Neural progenitor cell (in vitro differentiated cells): Measurements from ENCODE around the gene AREL1. TPM values are rescaled to one million over a fixed set of nuclear protein-coding genes. Genes with fewer than 3 reads are reported as not detected.
A peak's percentile ranks its signal among the peaks of the same experiment; 100 is the strongest.

Source experiments
- DNase-seq: peaks from one replicate; pipeline ENCODE4 v3.0.0-alpha.2; 2016; ENCODE audit warnings: low spot score
- H2AFZ ChIP-seq: fragments of 200-600 bp; sonication (generic); replicated peaks from 2 replicates; pipeline ENCODE4 v1.6.1; 2016; ENCODE audit warnings: antibody characterized with exemption
- H3F3A ChIP-seq: fragments of 200-600 bp; sonication (generic); 2 replicates; pipeline ENCODE4 v1.6.1; 2016; ENCODE audit warnings: antibody characterized with exemption, low read depth
- H3K27ac ChIP-seq: fragments of 200-600 bp; sonication (generic); 2 replicates; pipeline ENCODE4 v1.5.1; 2016; ENCODE audit warnings: mild to moderate bottlenecking
- H3K27me3 ChIP-seq: fragments of 200-600 bp; sonication (generic); 2 replicates; pipeline ENCODE4 v1.6.1; 2016; ENCODE audit warnings: mild to moderate bottlenecking, moderate library complexity
- H3K36me3 ChIP-seq: fragments of 200-600 bp; sonication (generic); 2 replicates; pipeline ENCODE4 v1.5.1; 2016
- H3K4me1 ChIP-seq: fragments of 200-600 bp; sonication (generic); 2 replicates; pipeline ENCODE4 v1.6.1; 2016; ENCODE audit warnings: mixed run types
- H3K4me2 ChIP-seq: fragments of 200-600 bp; sonication (generic); 2 replicates; pipeline ENCODE4 v1.6.1; 2016
- H3K4me3 ChIP-seq: fragments of 200-600 bp; sonication (generic); 2 replicates; pipeline ENCODE4 v1.5.1; 2016
- H3K79me2 ChIP-seq: fragments of 200-600 bp; sonication (generic); 2 replicates; pipeline ENCODE4 v1.6.1; 2016; ENCODE audit warnings: low read depth
- H3K9ac ChIP-seq: fragments of 200-600 bp; sonication (generic); 2 replicates; pipeline ENCODE4 v1.6.1; 2016
- H3K9me3 ChIP-seq: fragments of 200-600 bp; sonication (generic); 2 replicates; pipeline ENCODE4 v1.5.1; 2016; ENCODE audit warnings: low read depth
- H4K20me1 ChIP-seq: fragments of 200-600 bp; sonication (generic); 2 replicates; pipeline ENCODE4 v1.6.1; 2016; ENCODE audit warnings: low read depth
- H3K27ac Mint-ChIP-seq: 3 replicates; pipeline ENCODE4 v1.8.0; 2021; ENCODE audit warnings: mixed read lengths
- H3K27me3 Mint-ChIP-seq: 2 replicates; pipeline ENCODE4 v1.8.0; 2022; ENCODE audit warnings: low read depth, mild to moderate bottlenecking, inconsistent platforms, moderate library complexity, mixed read lengths; ENCODE audit not compliant: insufficient read depth
- H3K36me3 Mint-ChIP-seq: 3 replicates; pipeline ENCODE4 v1.8.0; 2021; ENCODE audit warnings: mixed read lengths
- H3K4me1 Mint-ChIP-seq: 3 replicates; pipeline ENCODE4 v1.8.0; 2021; ENCODE audit warnings: mixed read lengths
- H3K4me3 Mint-ChIP-seq: 3 replicates; pipeline ENCODE4 v1.8.0; 2021; ENCODE audit warnings: mild to moderate bottlenecking, moderate library complexity, mixed read lengths
- H3K9me3 Mint-ChIP-seq: 3 replicates; pipeline ENCODE4 v1.8.0; 2020; ENCODE audit warnings: mixed read lengths
- CTCF ChIP-seq: fragments of 200-600 bp; sonication (generic); IDR thresholded peaks from 2 replicates; pipeline ENCODE4 v1.5.1; 2017; ENCODE audit warnings: antibody characterized with exemption, mild to moderate bottlenecking
- EZH2 ChIP-seq: fragments of 200-600 bp; sonication (generic); IDR thresholded peaks from 2 replicates; pipeline ENCODE4 v1.6.1; 2017; ENCODE audit warnings: antibody characterized with exemption, mild to moderate bottlenecking, moderate library complexity
- EZH2phosphoT487 ChIP-seq: fragments of 200-600 bp; sonication (generic); IDR thresholded peaks from 2 replicates; pipeline ENCODE4 v1.6.1; 2017; ENCODE audit warnings: antibody characterized with exemption
- total RNA-seq: library from RNA; depleted of rRNA; stranded (reverse); fragments of >200 nt; gene quantifications from 2 replicates; pipeline ENCODE4 v1.2.3, GENCODE V29; 2015; ENCODE audit warnings: low replicate concordance

The AREL1 gene
- total RNA-seq, 1 donor from 2014 or later: 25.2 TPM

GRCh38 chr14:74647678-74648461 is 65.0 kb downstream of the AREL1 start:
- peak overlapping the region; percentile 83 for H3K27ac Mint-ChIP-seq
- Histone ChIP-seq H4K20me1 (no peaks in the 10 kb centered on the region), H3K27me3 (no peaks in the 10 kb centered on the region), H2AFZ (no peak overlapping the region), H3K4me3 (no peak overlapping the region), H3K36me3 (no peaks in the 10 kb centered on the region), H3K4me1 (no peaks in the 10 kb centered on the region), H3K4me2 (no peak overlapping the region), H3K27ac (no peak overlapping the region), H3K79me2 (no peaks in the 10 kb centered on the region), H3K9ac (no peak overlapping the region), H3F3A (no peaks in the 10 kb centered on the region), H3K9me3 (no peaks in the 10 kb centered on the region)
- no peak for TF ChIP-seq EZH2
- TF ChIP-seq EZH2phosphoT487: no peak
- no peak for TF ChIP-seq CTCF
- peaks cover 2% of the 10 kb centered on the region for H3K27me3 Mint-ChIP-seq
- no peak overlapping the region for H3K4me3 Mint-ChIP-seq
- no peaks in the 10 kb centered on the region for H3K36me3 Mint-ChIP-seq
- H3K9me3 Mint-ChIP-seq: no peaks in the 10 kb centered on the region
- H3K4me1 Mint-ChIP-seq: peaks cover 21% of the 10 kb centered on the region
- no peak for DNase-seq

GRCh38 chr14:74647061-74647677 is 65.7 kb downstream of the AREL1 start:
- Histone ChIP-seq H3K4me3 (no peak overlapping the region), H3K27me3 (no peaks in the 10 kb centered on the region), H2AFZ (no peak overlapping the region), H3K79me2 (no peaks in the 10 kb centered on the region), H3K4me2 (no peak overlapping the region), H4K20me1 (no peaks in the 10 kb centered on the region), H3K9me3 (no peaks in the 10 kb centered on the region), H3K9ac (no peak overlapping the region), H3K4me1 (no peaks in the 10 kb centered on the region), H3K27ac (no peak overlapping the region), H3K36me3 (no peaks in the 10 kb centered on the region), H3F3A (no peaks in the 10 kb centered on the region)
- TF ChIP-seq EZH2 (no peak), EZH2phosphoT487 (no peak), CTCF (no peak)
- Mint-ChIP-seq H3K27ac (peak overlapping the region; percentile 83), H3K36me3 (no peaks in the 10 kb centered on the region), H3K9me3 (no peaks in the 10 kb centered on the region), H3K4me1 (peaks cover 21% of the 10 kb centered on the region), H3K4me3 (no peak overlapping the region), H3K27me3 (peaks cover 2% of the 10 kb centered on the region)
- no peak for DNase-seq

- H3K36me3 ChIP-seq: no peaks in the 10 kb centered on the region
- no peak overlapping the region for H2AFZ ChIP-seq
- no peaks in the 10 kb centered on the region for H3K27me3 ChIP-seq
- H3K4me2 ChIP-seq: no peak overlapping the region
- H3K27ac ChIP-seq: no peak overlapping the region
- TF ChIP-seq EZH2phosphoT487 (no peak), CTCF (no peak)
- Mint-ChIP-seq H3K36me3 (no peaks in the 10 kb centered on the region), H3K9me3 (no peaks in the 10 kb centered on the region), H3K27ac (peak overlapping the region; percentile 25), H3K4me3 (no peak overlapping the region), H3K27me3 (peaks cover 2% of the 10 kb centered on the region), H3K4me1 (peaks cover 21% of the 10 kb centered on the region)
- no peak overlapping the region for H3K4me3 ChIP-seq
- no peak for DNase-seq
- no peak overlapping the region for H3K9ac ChIP-seq
- H3K79me2 ChIP-seq: no peaks in the 10 kb centered on the region
- H3K4me1 ChIP-seq: no peaks in the 10 kb centered on the region
- H4K20me1 ChIP-seq: no peaks in the 10 kb centered on the region
- no peaks in the 10 kb centered on the region for H3F3A ChIP-seq
- no peaks in the 10 kb centered on the region for H3K9me3 ChIP-seq
Measured at GRCh38 chr14:74645756-74646470, 67.0 kb downstream of the AREL1 start.
